Right lobe of liver (tissue), 4 donors: Measurements from ENCODE around the gene NANOGP8.

Experiments
- POLR2A ChIP-seq: fragments of 450-650 bp; IDR thresholded peaks from one replicate; pipeline ENCODE4 v1.6.1; 2017; ENCODE audit warnings: antibody characterized with exemption, mild to moderate bottlenecking
- TF ChIP-seq, protein P1 (sequence below), 4 donors: fragments of 200-600 bp in 3 of 4; fragments of 450-650 bp in 1 of 4; IDR thresholded peaks; one replicate each; pipeline versions ENCODE4 v1.5.1 to v1.8.0; 2016 to 2022; ENCODE audit warnings: antibody characterized with exemption in 4 of 4, mild to moderate bottlenecking in 2 of 4
- donor health status: DM: no; HTN: no; CAD: no.
- donor health status: DM: no; HTN: no; CAD: no.
- donor health status: DM: no; HTN: yes; CAD: no.

DNA sequence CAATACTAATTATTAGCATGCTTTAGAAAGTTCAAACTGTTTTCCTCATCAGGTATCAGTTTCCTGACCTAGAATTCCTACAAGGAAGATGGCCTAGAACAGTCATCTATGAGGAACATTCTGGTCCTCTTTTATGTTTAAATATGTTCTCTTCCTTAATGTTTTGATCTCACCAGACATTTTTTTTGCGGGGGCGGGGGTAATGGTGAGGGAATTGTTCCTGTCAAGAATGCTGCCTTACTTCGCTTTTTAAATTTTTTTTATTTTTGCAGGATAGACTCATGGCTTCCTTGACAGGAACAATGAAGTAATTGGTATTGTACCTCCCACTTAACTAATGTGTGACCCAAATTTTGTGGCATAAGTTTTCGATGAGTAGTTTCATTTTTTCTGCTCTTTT is 44.3 kb upstream of the NANOGP8 start:
- TF ChIP-seq, protein P1, sequence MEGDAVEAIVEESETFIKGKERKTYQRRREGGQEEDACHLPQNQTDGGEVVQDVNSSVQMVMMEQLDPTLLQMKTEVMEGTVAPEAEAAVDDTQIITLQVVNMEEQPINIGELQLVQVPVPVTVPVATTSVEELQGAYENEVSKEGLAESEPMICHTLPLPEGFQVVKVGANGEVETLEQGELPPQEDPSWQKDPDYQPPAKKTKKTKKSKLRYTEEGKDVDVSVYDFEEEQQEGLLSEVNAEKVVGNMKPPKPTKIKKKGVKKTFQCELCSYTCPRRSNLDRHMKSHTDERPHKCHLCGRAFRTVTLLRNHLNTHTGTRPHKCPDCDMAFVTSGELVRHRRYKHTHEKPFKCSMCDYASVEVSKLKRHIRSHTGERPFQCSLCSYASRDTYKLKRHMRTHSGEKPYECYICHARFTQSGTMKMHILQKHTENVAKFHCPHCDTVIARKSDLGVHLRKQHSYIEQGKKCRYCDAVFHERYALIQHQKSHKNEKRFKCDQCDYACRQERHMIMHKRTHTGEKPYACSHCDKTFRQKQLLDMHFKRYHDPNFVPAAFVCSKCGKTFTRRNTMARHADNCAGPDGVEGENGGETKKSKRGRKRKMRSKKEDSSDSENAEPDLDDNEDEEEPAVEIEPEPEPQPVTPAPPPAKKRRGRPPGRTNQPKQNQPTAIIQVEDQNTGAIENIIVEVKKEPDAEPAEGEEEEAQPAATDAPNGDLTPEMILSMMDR (IDR thresholded peaks at IDR 0.05) = no peak
- TF ChIP-seq POLR2A = no peak
